SK-N-SH (cell line): Measurements from ENCODE around the gene SLC22A15.

Experiments used
- CHD2 ChIP-seq: fragments of 150-350 bp; IDR thresholded peaks from 2 replicates; pipeline ENCODE4 v1.6.1; 2018; ENCODE audit warnings: low read length; ENCODE audit not compliant: partially characterized antibody
- ELF1 ChIP-seq: IDR thresholded peaks from 2 replicates; pipeline ENCODE4 v1.4.0; 2012
- EZH2phosphoT487 ChIP-seq: fragments of 200-600 bp; sonication (generic); IDR thresholded peaks from 2 replicates; pipeline ENCODE4 v1.6.1; 2017; ENCODE audit warnings: low read depth, mixed run types, mild to moderate bottlenecking, antibody characterized with exemption, moderate library complexity, borderline replicate concordance
- POLR2AphosphoS5 ChIP-seq: IDR thresholded peaks from 2 replicates; pipeline ENCODE4 v1.6.1; 2012; ENCODE audit warnings: low read depth, low read length
- RAD21 ChIP-seq: IDR thresholded peaks from 2 replicates; pipeline ENCODE4 v1.6.1; 2012; ENCODE audit warnings: mild to moderate bottlenecking, low read length
- TF ChIP-seq, protein P1 (sequence below): fragments of 200-600 bp; sonication (generic); IDR thresholded peaks from 2 replicates; pipeline ENCODE4 v1.6.1; 2017; ENCODE audit warnings: antibody characterized with exemption, mild to moderate bottlenecking, moderate library complexity
- TF ChIP-seq, protein P2 (sequence below): IDR thresholded peaks from 2 replicates; pipeline ENCODE4 v1.4.0; 2012; ENCODE audit warnings: low read depth, borderline replicate concordance
- TF ChIP-seq, protein P3 (sequence below): fragments of 150-350 bp; IDR thresholded peaks from 2 replicates; pipeline ENCODE4 v1.6.1; 2017; ENCODE audit warnings: antibody characterized with exemption, low read length, low read depth, borderline replicate concordance

DNA sequence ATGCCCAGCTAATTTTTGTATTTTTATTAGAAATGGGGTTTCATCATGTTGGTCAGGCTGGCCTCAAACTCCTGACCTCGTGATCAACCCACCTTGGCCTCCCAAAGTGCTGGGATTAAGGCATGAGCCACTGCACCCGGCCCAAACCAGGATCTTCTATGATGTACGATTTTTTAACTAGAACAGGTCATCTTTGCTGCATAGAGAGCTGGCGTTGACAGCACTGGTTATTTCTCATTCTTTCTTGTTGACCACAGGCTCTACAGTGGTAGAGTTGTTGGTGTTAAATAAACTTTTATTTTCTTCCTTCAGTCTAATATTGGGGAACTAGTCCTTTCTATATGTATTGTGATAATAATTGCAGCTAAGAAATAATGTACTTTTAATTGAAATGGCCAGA lies 131.1 kb downstream of the SLC22A15 start:
- TF ChIP-seq, protein P1, sequence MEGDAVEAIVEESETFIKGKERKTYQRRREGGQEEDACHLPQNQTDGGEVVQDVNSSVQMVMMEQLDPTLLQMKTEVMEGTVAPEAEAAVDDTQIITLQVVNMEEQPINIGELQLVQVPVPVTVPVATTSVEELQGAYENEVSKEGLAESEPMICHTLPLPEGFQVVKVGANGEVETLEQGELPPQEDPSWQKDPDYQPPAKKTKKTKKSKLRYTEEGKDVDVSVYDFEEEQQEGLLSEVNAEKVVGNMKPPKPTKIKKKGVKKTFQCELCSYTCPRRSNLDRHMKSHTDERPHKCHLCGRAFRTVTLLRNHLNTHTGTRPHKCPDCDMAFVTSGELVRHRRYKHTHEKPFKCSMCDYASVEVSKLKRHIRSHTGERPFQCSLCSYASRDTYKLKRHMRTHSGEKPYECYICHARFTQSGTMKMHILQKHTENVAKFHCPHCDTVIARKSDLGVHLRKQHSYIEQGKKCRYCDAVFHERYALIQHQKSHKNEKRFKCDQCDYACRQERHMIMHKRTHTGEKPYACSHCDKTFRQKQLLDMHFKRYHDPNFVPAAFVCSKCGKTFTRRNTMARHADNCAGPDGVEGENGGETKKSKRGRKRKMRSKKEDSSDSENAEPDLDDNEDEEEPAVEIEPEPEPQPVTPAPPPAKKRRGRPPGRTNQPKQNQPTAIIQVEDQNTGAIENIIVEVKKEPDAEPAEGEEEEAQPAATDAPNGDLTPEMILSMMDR, result no peak
- TF ChIP-seq RAD21, result no peak
- no peak for TF ChIP-seq POLR2AphosphoS5
- TF ChIP-seq, protein P2, sequence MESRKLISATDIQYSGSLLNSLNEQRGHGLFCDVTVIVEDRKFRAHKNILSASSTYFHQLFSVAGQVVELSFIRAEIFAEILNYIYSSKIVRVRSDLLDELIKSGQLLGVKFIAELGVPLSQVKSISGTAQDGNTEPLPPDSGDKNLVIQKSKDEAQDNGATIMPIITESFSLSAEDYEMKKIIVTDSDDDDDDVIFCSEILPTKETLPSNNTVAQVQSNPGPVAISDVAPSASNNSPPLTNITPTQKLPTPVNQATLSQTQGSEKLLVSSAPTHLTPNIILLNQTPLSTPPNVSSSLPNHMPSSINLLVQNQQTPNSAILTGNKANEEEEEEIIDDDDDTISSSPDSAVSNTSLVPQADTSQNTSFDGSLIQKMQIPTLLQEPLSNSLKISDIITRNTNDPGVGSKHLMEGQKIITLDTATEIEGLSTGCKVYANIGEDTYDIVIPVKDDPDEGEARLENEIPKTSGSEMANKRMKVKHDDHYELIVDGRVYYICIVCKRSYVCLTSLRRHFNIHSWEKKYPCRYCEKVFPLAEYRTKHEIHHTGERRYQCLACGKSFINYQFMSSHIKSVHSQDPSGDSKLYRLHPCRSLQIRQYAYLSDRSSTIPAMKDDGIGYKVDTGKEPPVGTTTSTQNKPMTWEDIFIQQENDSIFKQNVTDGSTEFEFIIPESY, result no peak
- TF ChIP-seq, protein P3, sequence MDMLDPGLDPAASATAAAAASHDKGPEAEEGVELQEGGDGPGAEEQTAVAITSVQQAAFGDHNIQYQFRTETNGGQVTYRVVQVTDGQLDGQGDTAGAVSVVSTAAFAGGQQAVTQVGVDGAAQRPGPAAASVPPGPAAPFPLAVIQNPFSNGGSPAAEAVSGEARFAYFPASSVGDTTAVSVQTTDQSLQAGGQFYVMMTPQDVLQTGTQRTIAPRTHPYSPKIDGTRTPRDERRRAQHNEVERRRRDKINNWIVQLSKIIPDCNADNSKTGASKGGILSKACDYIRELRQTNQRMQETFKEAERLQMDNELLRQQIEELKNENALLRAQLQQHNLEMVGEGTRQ, result no peak
- no peak for TF ChIP-seq EZH2phosphoT487
- no peak for TF ChIP-seq ELF1
- TF ChIP-seq CHD2, result no peak
